DND-41 (cell line): ENCODE data around the gene LMNTD2.

Experiments used
- EZH2 ChIP-seq: IDR thresholded peaks from 3 replicates; pipeline ENCODE4 v1.6.1; 2012; ENCODE audit warnings: borderline replicate concordance, low read depth, mild to moderate bottlenecking, moderate library complexity, low read length, inconsistent platforms; ENCODE audit not compliant: severe bottlenecking
- TF ChIP-seq, protein P1 (sequence below): IDR thresholded peaks from 2 replicates; pipeline ENCODE4 v1.5.1; 2012; ENCODE audit warnings: borderline replicate concordance, low read length, moderate library complexity, mild to moderate bottlenecking; ENCODE audit not compliant: poor library complexity, severe bottlenecking; ENCODE audit errors: extremely low read depth

- TF ChIP-seq, protein P1, sequence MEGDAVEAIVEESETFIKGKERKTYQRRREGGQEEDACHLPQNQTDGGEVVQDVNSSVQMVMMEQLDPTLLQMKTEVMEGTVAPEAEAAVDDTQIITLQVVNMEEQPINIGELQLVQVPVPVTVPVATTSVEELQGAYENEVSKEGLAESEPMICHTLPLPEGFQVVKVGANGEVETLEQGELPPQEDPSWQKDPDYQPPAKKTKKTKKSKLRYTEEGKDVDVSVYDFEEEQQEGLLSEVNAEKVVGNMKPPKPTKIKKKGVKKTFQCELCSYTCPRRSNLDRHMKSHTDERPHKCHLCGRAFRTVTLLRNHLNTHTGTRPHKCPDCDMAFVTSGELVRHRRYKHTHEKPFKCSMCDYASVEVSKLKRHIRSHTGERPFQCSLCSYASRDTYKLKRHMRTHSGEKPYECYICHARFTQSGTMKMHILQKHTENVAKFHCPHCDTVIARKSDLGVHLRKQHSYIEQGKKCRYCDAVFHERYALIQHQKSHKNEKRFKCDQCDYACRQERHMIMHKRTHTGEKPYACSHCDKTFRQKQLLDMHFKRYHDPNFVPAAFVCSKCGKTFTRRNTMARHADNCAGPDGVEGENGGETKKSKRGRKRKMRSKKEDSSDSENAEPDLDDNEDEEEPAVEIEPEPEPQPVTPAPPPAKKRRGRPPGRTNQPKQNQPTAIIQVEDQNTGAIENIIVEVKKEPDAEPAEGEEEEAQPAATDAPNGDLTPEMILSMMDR = no peak
- no peak for TF ChIP-seq EZH2
Measured at GRCh38 chr11:558503-558902, 2.0 kb downstream of the LMNTD2 start.
